GM18861 (cell line): ENCODE measurements around the gene ANGPTL3.
A peak's percentile ranks its signal among the peaks of the same experiment; 100 is the strongest.
"Not testable (repeated sequence)": the region's sequence is repeated elsewhere in the genome, so short reads cannot be mapped to it uniquely, and the experiment has no call there.

Source experiments
- ATAC-seq: cut with Tn5 transposase; IDR thresholded peaks from one replicate; pipeline ENCODE4 v1.9.1; 2021; ENCODE audit not compliant: unreplicated experiment

ANGPTL3 gene, protein sequence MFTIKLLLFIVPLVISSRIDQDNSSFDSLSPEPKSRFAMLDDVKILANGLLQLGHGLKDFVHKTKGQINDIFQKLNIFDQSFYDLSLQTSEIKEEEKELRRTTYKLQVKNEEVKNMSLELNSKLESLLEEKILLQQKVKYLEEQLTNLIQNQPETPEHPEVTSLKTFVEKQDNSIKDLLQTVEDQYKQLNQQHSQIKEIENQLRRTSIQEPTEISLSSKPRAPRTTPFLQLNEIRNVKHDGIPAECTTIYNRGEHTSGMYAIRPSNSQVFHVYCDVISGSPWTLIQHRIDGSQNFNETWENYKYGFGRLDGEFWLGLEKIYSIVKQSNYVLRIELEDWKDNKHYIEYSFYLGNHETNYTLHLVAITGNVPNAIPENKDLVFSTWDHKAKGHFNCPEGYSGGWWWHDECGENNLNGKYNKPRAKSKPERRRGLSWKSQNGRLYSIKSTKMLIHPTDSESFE

GRCh38 chr1:62597281-62597680 is at the start of gene ANGPTL3:
ANGPTL3 (plus strand) TSS chr1:62597520; CDS start chr1:62597567, 47 bp downstream.
- ATAC-seq: no peak

GRCh38 chr1:62561306-62561705 is 36.0 kb upstream of the ANGPTL3 start:
- no peak for ATAC-seq

GRCh38 chr1:62567182-62567581 is 30.1 kb upstream of the ANGPTL3 start:
- not testable (repeated sequence) for ATAC-seq

GRCh38 chr1:62567926-62568325 is 29.4 kb upstream of the ANGPTL3 start:
- ATAC-seq: not testable (repeated sequence)

DNA sequence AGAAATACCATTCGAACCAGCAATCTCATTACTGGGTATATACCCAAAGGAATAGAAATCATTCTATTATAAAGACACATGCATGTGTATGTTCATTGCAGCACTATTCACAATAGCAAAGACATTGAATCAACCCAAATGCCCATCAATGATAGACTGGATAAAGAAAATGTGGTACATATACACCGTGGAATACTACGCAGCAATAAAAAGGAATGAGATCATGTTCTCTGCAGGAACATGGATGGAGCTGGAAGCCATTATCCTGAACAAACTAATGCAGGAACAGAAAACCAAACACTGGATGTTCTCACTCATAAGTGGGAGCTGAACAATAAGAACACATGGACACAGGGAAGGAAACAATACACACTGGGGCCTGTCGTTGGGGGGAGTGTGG is 25.8 kb upstream of the ANGPTL3 start:
- not testable (repeated sequence) for ATAC-seq

DNA sequence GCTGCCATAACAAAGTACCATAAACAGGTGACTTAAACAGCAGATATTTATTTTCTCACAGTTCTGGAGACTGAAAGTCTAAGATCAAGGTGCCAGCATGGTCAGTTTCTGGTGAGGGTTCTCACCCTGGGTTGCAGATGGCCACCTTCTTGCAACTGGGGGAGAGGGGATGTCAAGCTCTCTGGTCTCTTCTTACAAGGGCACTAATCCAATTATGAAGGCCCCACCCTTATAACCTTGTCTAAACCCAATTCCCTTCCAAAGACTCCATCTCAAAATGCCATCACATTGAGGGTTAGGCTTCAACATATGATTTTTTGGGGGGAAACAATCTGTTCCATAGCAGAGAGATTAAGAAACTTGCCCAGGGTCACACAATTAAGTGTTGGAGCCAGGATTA is 24.8 kb upstream of the ANGPTL3 start:
- ATAC-seq: no peak

- no peak for ATAC-seq
These were observed 23.6 kb upstream of the ANGPTL3 start for GRCh38 chr1:62573675-62574074.

- ATAC-seq: no peak
These were observed 11.7 kb upstream of the ANGPTL3 start for GRCh38 chr1:62585469-62586155.

- ATAC-seq: no peak
These were observed 9.3 kb upstream of the ANGPTL3 start for GRCh38 chr1:62588000-62588399.

- ATAC-seq: no peak
These were observed 8.0 kb upstream of the ANGPTL3 start for GRCh38 chr1:62589321-62589720.

- ATAC-seq: no peak
These were observed 6.9 kb upstream of the ANGPTL3 start for GRCh38 chr1:62590255-62590969.

- ATAC-seq: no peak
These were observed 6.4 kb upstream of the ANGPTL3 start for GRCh38 chr1:62590970-62591368.

DNA sequence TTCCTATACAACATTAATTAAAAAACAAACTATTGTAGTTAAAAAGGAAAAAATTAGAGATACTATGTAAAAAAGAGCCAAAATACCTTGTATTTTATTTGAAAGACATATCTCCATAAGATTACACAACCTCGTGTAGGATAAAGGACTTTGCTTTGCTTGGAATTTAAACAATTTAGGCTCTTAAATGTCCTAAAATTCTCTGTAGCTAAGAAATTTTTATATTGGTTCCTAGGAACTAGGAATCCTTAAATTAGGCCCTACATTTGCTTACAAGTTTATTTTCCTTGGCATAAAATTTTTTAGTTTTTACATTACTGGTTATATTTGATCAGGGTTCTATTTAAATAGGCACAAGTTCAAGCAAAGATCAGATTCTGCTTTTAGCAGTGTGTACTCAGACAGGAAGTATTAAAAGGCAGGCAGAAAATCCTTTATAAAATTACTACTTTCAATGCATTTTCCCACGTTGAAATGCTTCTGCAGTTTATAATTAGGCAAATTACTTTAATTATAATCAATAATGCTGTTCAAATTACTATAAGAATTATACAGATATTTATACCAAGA is 3.4 kb upstream of the ANGPTL3 start:
- ATAC-seq: no peak

DNA sequence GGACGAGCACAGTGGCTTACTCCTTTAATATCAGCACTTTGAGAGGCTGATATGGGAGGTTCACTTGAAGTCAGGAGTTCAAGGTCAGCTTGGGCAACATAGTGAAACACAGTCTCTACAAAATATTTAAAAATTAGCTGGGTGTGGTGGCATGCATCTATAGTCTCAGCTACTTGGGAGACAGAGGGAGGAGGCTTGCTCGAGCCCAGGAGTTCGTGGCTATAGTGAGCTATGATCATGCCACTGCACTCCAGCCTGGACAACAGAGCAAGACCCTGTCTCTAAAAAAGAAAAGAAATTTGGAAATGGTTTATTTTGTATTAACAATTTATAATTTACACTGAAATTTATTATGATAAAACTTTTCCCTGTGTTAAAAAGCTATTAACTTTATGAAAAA is 1.7 kb upstream of the ANGPTL3 start:
- ATAC-seq: no peak

GRCh38 chr1:62599044-62599443 is 1.7 kb downstream of the ANGPTL3 start:
- ATAC-seq: no peak

DNA sequence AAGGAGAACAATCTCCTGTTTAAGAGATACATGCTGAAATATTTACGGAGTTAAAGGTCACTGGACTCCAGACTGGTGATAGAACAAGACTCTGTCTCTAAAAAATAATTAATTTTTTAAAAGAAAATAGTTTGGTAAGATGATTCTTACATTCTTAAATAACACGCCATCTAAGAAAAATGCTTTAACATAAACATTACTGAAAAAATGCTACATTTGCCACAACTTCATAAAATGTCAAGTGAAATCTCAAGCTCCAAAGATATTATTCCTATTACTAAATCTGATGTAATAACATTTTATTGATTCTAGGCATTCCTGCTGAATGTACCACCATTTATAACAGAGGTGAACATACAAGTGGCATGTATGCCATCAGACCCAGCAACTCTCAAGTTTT is 4.1 kb downstream of the ANGPTL3 start:
- no peak for ATAC-seq

GRCh38 chr1:62608905-62609304 is 11.6 kb downstream of the ANGPTL3 start:
- no peak for ATAC-seq

GRCh38 chr1:62610588-62610987 is 13.3 kb downstream of the ANGPTL3 start:
- ATAC-seq: not testable (repeated sequence)

DNA sequence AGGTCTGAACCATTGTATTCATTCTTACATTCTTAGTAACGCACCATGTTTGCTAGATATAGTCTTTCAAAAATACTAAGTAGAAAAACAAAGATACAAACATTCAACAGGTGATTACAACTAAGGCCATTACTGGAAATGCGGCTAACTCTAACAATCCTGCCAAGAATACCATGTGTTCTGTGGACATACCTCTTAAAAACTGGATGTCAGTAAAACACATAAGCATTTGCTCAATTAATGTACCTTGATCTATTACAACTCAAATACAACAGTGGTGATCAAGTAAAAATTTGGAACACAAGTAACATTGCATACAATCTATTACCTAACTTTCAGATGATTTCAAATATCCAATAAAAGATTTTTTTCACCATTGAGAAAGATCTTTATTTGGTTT is 15.4 kb downstream of the ANGPTL3 start:
- no peak for ATAC-seq

GRCh38 chr1:62613325-62613727 is 16.0 kb downstream of the ANGPTL3 start:
- ATAC-seq: peak; percentile 79

GRCh38 chr1:62613890-62614289 is 16.6 kb downstream of the ANGPTL3 start:
- ATAC-seq: no peak
